Activated CD4-positive, alpha-beta T cell treated with anti-CD3 and anti-CD28 coated beads for 48 hours (primary cell): ENCODE measurements around the gene PINK1.
"Not testable (repeated sequence)": the region's sequence is repeated elsewhere in the genome, so short reads cannot be mapped to it uniquely, and the experiment has no call there.

Experiments used
- DNase-seq: peaks from one replicate; pipeline ENCODE4 v3.0.0-alpha.2; 2020

The PINK1 gene

DNA sequence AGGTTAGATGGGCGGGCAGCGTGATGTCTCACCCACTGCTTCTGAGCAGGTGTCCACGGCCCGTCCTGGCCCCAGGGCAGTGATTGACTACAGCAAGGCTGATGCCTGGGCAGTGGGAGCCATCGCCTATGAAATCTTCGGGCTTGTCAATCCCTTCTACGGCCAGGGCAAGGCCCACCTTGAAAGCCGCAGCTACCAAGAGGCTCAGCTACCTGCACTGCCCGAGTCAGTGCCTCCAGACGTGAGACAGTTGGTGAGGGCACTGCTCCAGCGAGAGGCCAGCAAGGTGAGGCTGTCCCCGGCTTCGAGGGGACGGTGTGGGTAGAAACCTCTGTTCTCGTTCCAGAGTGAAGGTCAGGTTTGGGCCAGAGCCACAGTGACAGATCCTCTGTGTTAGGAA, 15.7 kb downstream of the PINK1 start:
- DNase-seq: no peak

- DNase-seq: no peak
Measured at GRCh38 chr1:20652300-20652699, 19.0 kb downstream of the PINK1 start.

- no peak for DNase-seq
Measured at GRCh38 chr1:20654104-20654690, 20.9 kb downstream of the PINK1 start.

- no peak for DNase-seq
Measured at GRCh38 chr1:20657024-20657423, 23.8 kb downstream of the PINK1 start.

DNA sequence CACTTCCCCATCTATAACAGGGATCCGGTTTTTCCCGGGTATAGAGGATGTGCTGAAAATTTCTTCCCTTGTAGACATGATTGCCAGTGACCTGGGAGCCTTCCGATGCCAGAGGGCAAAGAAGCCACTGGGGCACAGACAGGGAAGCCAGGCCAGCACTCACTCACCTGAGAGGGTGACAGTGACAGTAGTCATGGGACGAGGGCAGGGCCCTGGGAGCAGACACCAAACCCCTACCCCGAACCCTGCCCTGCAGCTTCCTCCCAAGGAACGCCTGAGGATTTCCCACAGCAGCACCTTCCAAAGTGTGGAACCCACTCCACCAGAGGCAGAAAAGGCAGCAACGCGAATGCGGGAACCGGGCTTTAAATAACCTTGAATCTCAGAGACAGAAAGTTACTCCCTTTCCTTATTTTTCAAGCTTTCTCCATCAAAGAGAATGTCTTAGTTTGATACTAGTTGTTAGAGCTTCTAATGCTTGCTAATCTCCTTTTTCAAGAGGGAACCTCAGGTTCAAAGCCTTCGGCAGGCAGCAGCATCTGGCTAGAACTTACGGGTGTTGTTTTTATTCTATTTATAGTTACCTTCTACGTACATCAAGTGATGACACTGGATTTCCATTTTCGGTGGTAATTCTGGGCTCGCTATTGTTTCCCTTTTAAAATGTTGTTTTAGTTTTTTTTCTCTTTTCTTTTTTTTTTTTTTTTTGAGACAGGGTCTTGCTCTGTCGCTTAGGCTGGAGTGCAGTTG, 25.1 kb downstream of the PINK1 start:
- no peak for DNase-seq

- DNase-seq: no peak
Measured at GRCh38 chr1:20660363-20660762, 27.1 kb downstream of the PINK1 start.

- peak; percentile 15 for DNase-seq
Measured at GRCh38 chr1:20660847-20661206, 27.6 kb downstream of the PINK1 start.

- DNase-seq: peak; percentile 97
Measured at GRCh38 chr1:20661207-20662109, 28.2 kb downstream of the PINK1 start, which contains the start of gene DDOST. TSS of gene DDOST (minus strand) at chr1:20661369. CDS start at chr1:20661350, 19 bp downstream.

DNA sequence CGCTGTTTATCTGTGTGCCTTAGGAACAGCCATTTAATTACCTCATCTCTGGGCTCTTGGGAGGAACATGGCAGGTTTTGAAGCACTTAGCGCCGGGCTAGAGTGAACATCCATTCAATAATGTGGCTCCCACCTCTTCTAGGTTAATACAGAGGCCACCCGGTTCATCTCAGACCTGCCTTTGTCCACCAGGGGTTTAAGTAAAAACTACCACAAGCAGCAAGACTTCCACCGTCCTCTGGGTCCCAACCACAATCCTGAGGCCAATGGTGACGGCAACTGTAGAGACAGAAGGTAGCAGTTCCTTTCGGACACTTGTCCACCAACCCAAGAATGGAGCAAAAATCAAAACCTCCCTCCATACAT, 28.8 kb downstream of the PINK1 start:
- no peak for DNase-seq

GRCh38 chr1:20663365-20663764, 30.1 kb downstream of the PINK1 start:
- DNase-seq: no peak

GRCh38 chr1:20663969-20664715, 30.9 kb downstream of the PINK1 start:
- no peak for DNase-seq

GRCh38 chr1:20665726-20666125, 32.5 kb downstream of the PINK1 start:
- DNase-seq: no peak

GRCh38 chr1:20666146-20666545, 32.9 kb downstream of the PINK1 start:
- DNase-seq: no peak

DNA sequence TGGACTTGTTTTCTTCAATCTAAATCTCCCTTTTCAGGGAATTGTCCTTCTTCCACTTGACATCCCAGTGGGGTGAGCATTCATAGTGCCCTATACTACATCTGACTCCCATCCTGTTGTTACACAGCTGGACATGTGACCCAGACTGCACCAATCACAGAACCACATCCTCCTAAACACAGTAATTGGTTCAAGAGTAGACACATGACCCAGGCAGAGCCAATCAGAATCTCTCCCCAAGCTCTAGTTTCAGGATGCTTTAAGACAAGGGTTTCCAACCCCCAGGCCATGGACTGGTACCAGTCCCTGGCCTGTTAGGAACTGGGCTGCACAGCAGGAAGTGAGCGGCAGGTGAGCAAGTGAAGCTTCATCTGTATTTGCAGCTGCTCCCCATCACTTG, 33.5 kb downstream of the PINK1 start:
- peak; percentile 44 for DNase-seq

DNA sequence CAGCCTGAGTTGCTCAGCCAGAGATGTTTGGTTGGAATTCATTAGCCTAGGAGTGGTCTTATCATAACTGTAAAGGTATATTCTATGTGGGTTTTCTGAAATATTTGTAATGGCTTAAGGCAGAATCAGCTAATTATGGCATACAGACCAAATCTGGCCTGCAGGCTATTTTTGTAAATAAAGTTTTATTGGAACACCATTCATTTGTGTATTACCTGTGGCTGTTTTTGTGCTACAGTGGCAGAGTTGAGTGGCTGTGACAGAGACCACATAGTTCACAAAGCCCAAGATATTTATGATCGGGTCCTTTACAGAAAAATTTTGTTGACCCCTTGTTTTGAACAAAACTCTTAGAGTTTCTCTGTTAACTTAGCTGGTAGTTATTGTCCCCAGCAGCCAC, 35.3 kb downstream of the PINK1 start:
- DNase-seq: no peak

GRCh38 chr1:20670936-20671335, 37.7 kb downstream of the PINK1 start:
- no peak for DNase-seq

DNA sequence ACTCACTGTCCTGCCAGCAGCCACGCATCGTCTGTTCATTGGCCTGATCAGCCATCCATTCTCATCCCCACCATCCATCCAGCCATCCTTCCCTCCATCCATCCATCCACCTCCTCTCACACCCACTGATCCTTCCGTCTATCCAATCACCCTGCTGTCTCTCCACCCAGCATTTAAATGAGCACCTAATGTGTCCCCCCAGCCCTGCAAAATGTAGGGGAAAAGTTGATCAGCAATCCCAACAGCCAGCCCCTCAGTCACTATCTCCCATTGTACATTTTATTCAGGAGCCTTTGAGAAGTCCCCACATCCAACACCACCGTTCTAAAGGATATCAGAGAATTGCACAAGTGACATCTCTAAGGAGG, 39.0 kb downstream of the PINK1 start:
- no peak for DNase-seq

DNA sequence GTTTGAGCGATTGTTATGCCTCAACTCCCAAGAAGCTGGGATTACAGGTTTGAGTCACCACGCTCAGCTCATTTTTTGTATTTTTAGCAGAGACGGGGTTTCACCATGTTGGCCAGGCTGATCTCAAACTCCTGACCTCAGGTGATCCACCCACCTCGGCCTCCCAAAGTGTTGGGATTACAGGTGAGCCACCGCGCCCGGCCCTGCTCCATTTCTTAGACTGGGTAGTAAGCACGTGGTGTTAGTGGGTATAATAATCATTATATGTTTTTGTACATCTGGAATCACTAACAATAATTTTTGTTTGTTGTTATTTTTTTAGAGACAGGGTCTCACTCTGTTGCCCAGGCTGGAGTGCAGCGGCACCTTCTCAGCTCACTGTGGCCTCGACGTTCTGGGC, 40.4 kb downstream of the PINK1 start:
- DNase-seq: not testable (repeated sequence)

DNA sequence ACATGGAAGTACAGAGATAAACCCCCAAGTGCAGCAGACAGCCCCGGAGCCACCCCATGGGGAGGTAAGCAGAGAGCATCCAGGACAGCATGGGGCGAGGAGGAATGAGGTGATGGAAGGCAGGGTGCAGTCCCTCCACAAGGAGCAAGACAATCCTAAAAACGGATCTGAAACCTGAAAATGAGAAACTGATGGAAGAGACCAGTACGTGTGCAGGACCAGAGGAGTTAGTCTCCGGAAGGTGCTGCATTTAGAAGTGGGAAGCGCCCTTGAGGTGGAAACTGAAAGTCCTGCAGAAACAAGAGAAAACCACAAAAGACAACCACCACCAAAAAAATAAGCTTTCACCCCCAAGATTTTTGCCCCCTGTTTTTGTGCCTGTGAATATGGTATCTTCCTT, 45.3 kb downstream of the PINK1 start:
- DNase-seq: no peak

- no peak for DNase-seq
Measured at GRCh38 chr1:20680269-20680668, 47.0 kb downstream of the PINK1 start.

- no peak for DNase-seq
Measured at GRCh38 chr1:20681999-20682398, 48.7 kb downstream of the PINK1 start.

DNA sequence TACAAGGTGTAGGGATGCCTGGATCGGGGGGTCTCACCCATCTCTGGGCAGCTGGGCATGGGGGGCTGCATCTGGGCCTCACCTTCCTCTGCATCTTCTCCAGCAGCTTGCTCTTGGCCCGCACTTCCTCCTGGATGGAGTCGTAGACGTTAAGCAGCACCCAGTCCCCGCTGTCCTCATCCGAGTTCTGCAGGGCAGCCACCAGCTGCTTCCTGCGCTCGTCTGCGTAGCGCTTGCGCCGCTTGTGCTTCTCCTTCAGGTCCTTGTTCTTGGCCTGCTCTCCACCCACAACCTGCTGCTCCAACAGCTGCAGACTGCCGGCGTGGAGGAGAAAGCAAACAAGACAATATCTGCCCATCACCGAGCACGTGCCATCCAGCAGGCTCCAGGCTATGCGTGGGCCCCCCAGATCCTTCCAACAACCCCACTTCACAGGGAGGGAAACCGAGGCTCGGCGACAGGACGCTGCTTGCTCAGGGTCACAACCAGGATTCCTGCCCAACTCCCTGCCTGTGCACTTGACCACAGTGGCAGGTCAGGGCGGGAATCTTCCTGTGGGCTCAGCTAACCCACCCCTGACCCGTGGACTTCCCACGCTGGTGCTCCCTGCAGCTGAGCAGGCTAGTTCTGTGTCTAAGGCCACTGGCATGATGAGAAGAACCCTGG, 49.4 kb downstream of the PINK1 start:
- no peak for DNase-seq

DNA sequence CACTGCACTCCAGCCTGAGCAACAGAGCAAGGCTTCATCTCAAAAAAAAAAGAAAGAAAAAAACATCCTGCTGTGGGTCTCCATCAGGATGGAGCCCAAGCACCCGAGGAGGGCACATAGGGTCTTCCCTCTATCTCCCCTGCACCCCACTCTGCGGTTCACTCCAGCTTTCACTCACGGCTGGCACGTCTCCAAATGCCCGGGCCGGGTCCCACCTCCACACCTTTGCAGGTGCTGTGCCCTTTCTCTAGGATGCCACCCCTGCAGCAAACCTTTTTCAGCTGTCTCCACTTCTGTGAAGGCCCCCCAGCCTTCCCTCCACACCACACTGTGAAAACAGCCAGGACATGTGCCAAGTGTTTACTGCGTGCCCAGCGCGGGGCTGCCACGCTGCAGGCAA, 50.4 kb downstream of the PINK1 start:
- no peak for DNase-seq
